ENCODE results near the gene DIP2B. TPM values are rescaled to one million over a fixed set of nuclear protein-coding genes. Genes with fewer than 3 reads are reported as not detected.
"Not testable (repeated sequence)": the region's sequence is repeated elsewhere in the genome, so short reads cannot be mapped to it uniquely, and the experiment has no call there.

Gene DIP2B
- total RNA-seq, 2 experiments from 2014 or later: 21.2 to 23.7 TPM

DNA sequence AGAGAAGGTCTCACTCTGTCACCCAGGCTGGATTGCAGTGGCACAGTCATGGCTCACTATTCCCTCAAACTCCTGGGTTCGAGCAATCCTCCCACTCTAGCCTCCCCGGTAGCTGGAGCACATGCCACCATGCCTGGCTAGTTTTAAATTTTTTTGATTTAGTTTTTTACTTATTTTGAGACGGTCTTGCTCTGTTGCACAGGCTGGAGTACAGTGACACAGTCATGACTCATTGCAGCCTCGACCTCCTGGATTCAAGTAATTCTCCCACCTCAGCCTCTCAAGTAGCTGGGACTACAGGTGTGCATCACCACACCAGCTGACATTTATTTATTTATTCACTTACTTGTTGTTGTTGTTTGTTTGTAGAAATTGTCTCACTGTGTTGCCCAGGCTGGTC, 22.2 kb upstream of the DIP2B start:
- ATAC-seq (no peak), DNase-seq (no peak)
- Mint-ChIP-seq H3K27ac (no peak overlapping the region), H3K4me1 (ENCODE audit: low read depth) (no peaks in the 10 kb centered on the region), H3K4me3 (no peak overlapping the region), H3K36me3 (ENCODE audit: low read depth) (peaks cover 7% of the 10 kb centered on the region), H3K9me3 (no peaks in the 10 kb centered on the region), H3K27me3 (no peaks in the 10 kb centered on the region)
- POLR2A ChIA-PET: no interaction called here
- intact Hi-C loops (cut with micrococcal nuclease): no loop called here
- CTCF ChIA-PET: no interaction called here
- TF ChIP-seq, protein P1, sequence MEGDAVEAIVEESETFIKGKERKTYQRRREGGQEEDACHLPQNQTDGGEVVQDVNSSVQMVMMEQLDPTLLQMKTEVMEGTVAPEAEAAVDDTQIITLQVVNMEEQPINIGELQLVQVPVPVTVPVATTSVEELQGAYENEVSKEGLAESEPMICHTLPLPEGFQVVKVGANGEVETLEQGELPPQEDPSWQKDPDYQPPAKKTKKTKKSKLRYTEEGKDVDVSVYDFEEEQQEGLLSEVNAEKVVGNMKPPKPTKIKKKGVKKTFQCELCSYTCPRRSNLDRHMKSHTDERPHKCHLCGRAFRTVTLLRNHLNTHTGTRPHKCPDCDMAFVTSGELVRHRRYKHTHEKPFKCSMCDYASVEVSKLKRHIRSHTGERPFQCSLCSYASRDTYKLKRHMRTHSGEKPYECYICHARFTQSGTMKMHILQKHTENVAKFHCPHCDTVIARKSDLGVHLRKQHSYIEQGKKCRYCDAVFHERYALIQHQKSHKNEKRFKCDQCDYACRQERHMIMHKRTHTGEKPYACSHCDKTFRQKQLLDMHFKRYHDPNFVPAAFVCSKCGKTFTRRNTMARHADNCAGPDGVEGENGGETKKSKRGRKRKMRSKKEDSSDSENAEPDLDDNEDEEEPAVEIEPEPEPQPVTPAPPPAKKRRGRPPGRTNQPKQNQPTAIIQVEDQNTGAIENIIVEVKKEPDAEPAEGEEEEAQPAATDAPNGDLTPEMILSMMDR (IDR thresholded peaks at IDR 0.05): no peak

DNA sequence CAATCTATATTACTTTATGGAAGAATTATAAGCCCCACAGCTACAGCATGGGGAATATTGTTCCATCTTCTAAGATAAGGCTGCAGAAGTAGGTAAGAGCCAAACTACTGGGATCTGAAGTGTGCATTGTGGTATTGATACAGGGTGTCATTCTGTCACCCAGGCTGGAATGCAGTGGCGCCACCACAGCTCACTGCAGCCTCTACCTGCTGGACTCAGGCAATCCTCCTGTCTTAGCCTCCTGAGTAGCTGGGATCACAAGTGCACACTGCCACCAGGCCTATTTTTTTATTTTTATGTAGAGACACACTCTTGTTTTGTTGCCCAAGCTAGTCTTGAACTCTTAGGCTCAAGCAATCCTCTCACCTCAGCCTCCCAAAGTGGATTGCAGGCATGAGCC, 21.3 kb upstream of the DIP2B start:
- no peak overlapping the region for H3K4me3 Mint-ChIP-seq
- CTCF ChIA-PET: no interaction called here
- TF ChIP-seq, protein P1 (IDR thresholded peaks at IDR 0.05): no peak
- no peaks in the 10 kb centered on the region for H3K27me3 Mint-ChIP-seq
- POLR2A ChIA-PET: no interaction called here
- no peaks in the 10 kb centered on the region for H3K9me3 Mint-ChIP-seq
- no peak overlapping the region for H3K27ac Mint-ChIP-seq
- ATAC-seq (no peak), DNase-seq (no peak)
- intact Hi-C loops (cut with micrococcal nuclease): no loop called here
- H3K4me1 Mint-ChIP-seq (ENCODE audit: low read depth): no peaks in the 10 kb centered on the region
- peaks cover 3% of the 10 kb centered on the region for H3K36me3 Mint-ChIP-seq (ENCODE audit: low read depth)

DNA sequence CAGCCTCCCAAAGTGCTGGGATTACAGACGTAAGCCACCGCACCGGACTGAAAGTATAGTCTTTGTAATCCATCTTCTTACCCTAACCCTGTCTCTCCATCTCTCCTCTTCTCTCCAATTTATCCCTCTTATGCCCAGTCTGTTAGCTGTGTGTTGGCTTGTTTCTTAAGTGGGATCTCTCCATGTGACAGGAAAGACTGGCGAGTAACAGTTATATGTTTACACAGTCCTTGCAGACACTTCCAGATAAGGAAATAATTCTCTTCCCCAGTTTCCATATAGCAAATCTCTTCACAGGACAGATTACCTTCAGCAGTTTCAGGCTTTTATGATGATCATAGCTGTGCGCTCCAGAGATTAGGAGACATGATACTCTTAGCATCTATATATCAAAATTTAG, 16.0 kb upstream of the DIP2B start:
- CTCF ChIA-PET: no interaction called here
- no peak overlapping the region for H3K27ac Mint-ChIP-seq
- peaks cover 19% of the 10 kb centered on the region for H3K9me3 Mint-ChIP-seq
- POLR2A ChIA-PET: no interaction called here
- H3K36me3 Mint-ChIP-seq (ENCODE audit: low read depth): peaks cover 5% of the 10 kb centered on the region
- no peaks in the 10 kb centered on the region for H3K4me1 Mint-ChIP-seq (ENCODE audit: low read depth)
- H3K27me3 Mint-ChIP-seq: no peaks in the 10 kb centered on the region
- intact Hi-C loops (cut with micrococcal nuclease): no loop called here
- ATAC-seq: no peak
- TF ChIP-seq, protein P1 (IDR thresholded peaks at IDR 0.05): no peak
- DNase-seq: no peak
- H3K4me3 Mint-ChIP-seq: no peak overlapping the region

DNA sequence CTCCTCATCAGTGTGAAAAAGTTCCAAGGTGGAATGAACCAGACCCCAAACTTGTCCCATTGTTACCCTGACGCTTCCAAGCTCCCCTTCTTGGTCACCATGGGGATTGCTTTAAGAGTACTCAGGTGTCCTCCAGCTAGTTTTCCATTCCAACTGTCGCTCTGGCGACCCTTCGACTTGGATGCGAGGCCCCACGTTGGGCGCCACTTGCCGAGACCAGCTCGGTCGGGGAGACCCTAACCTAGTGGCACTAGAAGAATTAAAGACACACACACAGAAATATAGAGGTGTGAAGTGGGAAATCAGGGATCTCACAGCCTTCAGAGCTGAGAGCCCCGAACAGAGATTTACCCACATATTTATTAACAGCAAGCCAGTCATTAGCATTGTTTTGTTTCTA, 6.7 kb upstream of the DIP2B start:
- DNase-seq; H3K27me3 Mint-ChIP-seq; POLR2A ChIA-PET; ATAC-seq; intact Hi-C loops (cut with micrococcal nuclease); H3K4me3 Mint-ChIP-seq; H3K4me1 Mint-ChIP-seq (ENCODE audit: low read depth); H3K27ac Mint-ChIP-seq: not testable (repeated sequence)
- CTCF ChIA-PET: interaction anchor here (1.7 kb wide), 1 partner anchor 140 kb away, joined by 3 read pairs; no protein-coding TSS in a partner anchor
- H3K9me3 Mint-ChIP-seq: peaks cover 43% of the 10 kb centered on the region
- peaks cover 17% of the 10 kb centered on the region for H3K36me3 Mint-ChIP-seq (ENCODE audit: low read depth)

DNA sequence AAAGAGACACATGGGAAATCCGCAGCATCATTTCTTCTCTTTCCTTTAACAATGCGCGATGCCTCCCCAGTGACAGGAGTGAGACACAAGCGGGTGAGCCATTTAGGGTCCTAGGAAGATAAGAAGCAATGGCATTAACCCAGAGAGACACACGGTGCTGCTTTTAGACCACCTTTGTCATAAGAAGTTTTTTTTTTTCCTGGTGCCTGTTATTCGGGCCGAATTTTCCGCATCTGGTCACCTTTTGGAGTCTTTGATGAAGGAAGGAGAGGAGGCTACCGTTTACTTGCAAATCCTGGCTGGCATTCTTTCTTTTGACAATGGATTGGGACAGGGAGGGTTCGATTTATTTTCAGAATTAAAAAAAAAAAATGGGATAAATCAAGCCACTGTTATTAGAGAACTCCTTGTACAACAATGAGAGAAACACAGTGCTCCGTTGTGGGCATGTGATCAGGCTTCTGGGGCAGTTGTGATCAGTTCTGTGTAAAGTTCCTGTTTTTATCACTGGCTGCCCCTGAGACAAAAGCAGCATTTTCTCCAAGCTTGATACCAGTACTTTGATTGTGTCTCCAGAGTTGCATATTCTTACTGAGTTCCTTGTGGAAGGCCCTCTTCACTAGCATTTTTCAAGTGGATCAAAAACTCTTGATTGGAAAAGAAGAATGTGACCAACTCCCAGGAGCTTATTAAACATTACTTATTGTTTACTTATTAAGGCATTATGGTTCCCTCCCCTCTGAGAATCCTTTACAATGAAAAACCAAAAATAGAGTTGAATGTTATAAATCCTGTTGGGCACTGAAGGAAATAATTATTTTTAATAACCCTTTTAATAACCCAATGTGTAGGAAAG, 1.1 kb downstream of the DIP2B start:
- TF ChIP-seq, protein P1 (IDR thresholded peaks at IDR 0.05): no peak
- Mint-ChIP-seq H3K9me3 (no peaks in the 10 kb centered on the region), H3K27me3 (no peaks in the 10 kb centered on the region), H3K4me1 (ENCODE audit: low read depth) (peaks cover 46% of the 10 kb centered on the region), H3K4me3 (peak overlapping the region; percentile 95), H3K27ac (peak overlapping the region; percentile 92), H3K36me3 (ENCODE audit: low read depth) (peaks cover 7% of the 10 kb centered on the region)
- intact Hi-C loops (cut with micrococcal nuclease): loop anchor here (5.0 to 10.0 kb wide), 3 partner anchors 41 to 229 kb away; no protein-coding TSS in a partner anchor
- ChIA-PET POLR2A (interaction anchor here (0.7 to 2.3 kb wide), 15 partner anchors 8 to 419 kb away, joined by 3 to 12 read pairs (median 5); a partner anchor contains a TSS), CTCF (interaction anchor here (0.7 to 10.1 kb wide), 28 partner anchors 8 to 262 kb away, joined by 3 to 169 read pairs (median 5); no protein-coding TSS in a partner anchor)
- peak; percentile 5 for ATAC-seq
- no peak for DNase-seq

All from activated CD8-positive, alpha-beta T cell treated with anti-CD3 and anti-CD28 coated beads for 36 hours (primary cell).